HEK293 (cell line): ENCODE results near the gene TFAP2C.

Experiments used
- CTCF ChIA-PET: fragments of 350-600 bp; formaldehyde crosslinking; extraction: SDS; loops from one replicate; lab custom pipeline; 2021; ENCODE audit warnings: antibody characterized with exemption; lab: Yijun Ruan, JAX
- POLR2A ChIA-PET: fragments of 300-600 bp; formaldehyde crosslinking; extraction: SDS; loops from one replicate; lab custom pipeline; 2020; ENCODE audit warnings: antibody characterized with exemption, inconsistent platforms; lab: Yijun Ruan, JAX
- H3K27ac ChIP-seq: fragments of 200-500 bp; sonication (Bioruptor generic); 2 replicates; pipeline ENCODE4 v1.5.1; 2014; ENCODE audit warnings: low read depth, low read length, control low read depth, inconsistent platforms; ENCODE audit errors: extremely low read depth
- H3K36me3 ChIP-seq, 2 experiments: fragments of 200-500 bp in 1 of 2; sonication (Bioruptor generic) in 1 of 2; 1 replicate in 1 of 2; 2 replicates in 1 of 2; pipeline ENCODE4 v1.5.1; 2014 to 2017; ENCODE audit warnings: inconsistent platforms in 2 of 2, low read length in 2 of 2; ENCODE audit not compliant: control insufficient read depth in 2 of 2, insufficient read depth in 1 of 2
- H3K4me1 ChIP-seq: fragments of 200-500 bp; sonication (Bioruptor generic); 2 replicates; pipeline ENCODE4 v1.5.1; 2014; ENCODE audit warnings: mild to moderate bottlenecking, low read length, inconsistent platforms; ENCODE audit not compliant: control insufficient read depth, insufficient read depth
- H3K4me3 ChIP-seq: 2 replicates; pipeline ENCODE4 v1.5.1; 2011; ENCODE audit warnings: low read depth, mild to moderate bottlenecking, control low read depth, low read length, moderate library complexity
- H3K9me3 ChIP-seq: fragments of 200-500 bp; sonication (Bioruptor generic); 2 replicates; pipeline ENCODE4 v1.5.1; 2014; ENCODE audit warnings: low read depth, low read length, inconsistent platforms; ENCODE audit not compliant: control insufficient read depth, insufficient read depth
- IKZF3 ChIP-seq: fragments of 450-650 bp; IDR thresholded peaks from 2 replicates; pipeline ENCODE4 v1.5.0; 2018; ENCODE audit warnings: missing biosample characterization, mild to moderate bottlenecking, missing genetic modification characterization, moderate library complexity
- SALL2 ChIP-seq: fragments of 450-650 bp; formaldehyde crosslinking; IDR thresholded peaks from 2 replicates; pipeline ENCODE4 v1.5.0; 2017; ENCODE audit warnings: missing biosample characterization, mild to moderate bottlenecking, missing genetic modification characterization, borderline replicate concordance
- WT1 ChIP-seq: fragments of 450-650 bp; formaldehyde crosslinking; IDR thresholded peaks from 2 replicates; pipeline ENCODE4 v1.5.1; 2016; ENCODE audit warnings: missing biosample characterization, missing genetic modification characterization
- ZBTB17 ChIP-seq: fragments of 450-650 bp; formaldehyde crosslinking; IDR thresholded peaks from 2 replicates; pipeline ENCODE4 v1.5.1; 2016; ENCODE audit warnings: missing biosample characterization, missing genetic modification characterization
- ZBTB48 ChIP-seq: fragments of 450-650 bp; formaldehyde crosslinking; IDR thresholded peaks from 2 replicates; pipeline ENCODE4 v1.5.1; 2016; ENCODE audit warnings: missing biosample characterization, missing genetic modification characterization
- ZBTB7A ChIP-seq: fragments of 450-650 bp; formaldehyde crosslinking; IDR thresholded peaks from 2 replicates; pipeline ENCODE4 v1.5.1; 2016; ENCODE audit warnings: low read depth, missing biosample characterization, missing genetic modification characterization
- ZNF133 ChIP-seq: fragments of 450-650 bp; formaldehyde crosslinking; IDR thresholded peaks from 2 replicates; pipeline ENCODE4 v1.5.1; 2016; ENCODE audit warnings: missing biosample characterization, missing genetic modification characterization
- ZNF16 ChIP-seq: fragments of 450-650 bp; formaldehyde crosslinking; IDR thresholded peaks from 2 replicates; pipeline ENCODE4 v1.5.1; 2016; ENCODE audit warnings: low read depth, missing biosample characterization, missing genetic modification characterization
- ZNF302 ChIP-seq: fragments of 450-650 bp; formaldehyde crosslinking; IDR thresholded peaks from 2 replicates; pipeline ENCODE4 v1.5.1; 2016; ENCODE audit warnings: missing biosample characterization, missing genetic modification characterization, low read depth
- ZNF658 ChIP-seq: fragments of 450-650 bp; formaldehyde crosslinking; IDR thresholded peaks from 2 replicates; pipeline ENCODE4; 2016; ENCODE audit warnings: missing biosample characterization, missing genetic modification characterization
- ZNF664 ChIP-seq: fragments of 450-650 bp; formaldehyde crosslinking; IDR thresholded peaks from 2 replicates; pipeline ENCODE4 v1.5.1; 2016; ENCODE audit warnings: missing biosample characterization, missing genetic modification characterization
- ZNF670 ChIP-seq: fragments of 450-650 bp; formaldehyde crosslinking; IDR thresholded peaks from 2 replicates; pipeline ENCODE4 v1.5.1; 2016; ENCODE audit warnings: missing biosample characterization, missing genetic modification characterization, low read depth
- ZNF768 ChIP-seq: fragments of 450-650 bp; formaldehyde crosslinking; IDR thresholded peaks from 2 replicates; pipeline ENCODE4 v1.5.1; 2018; ENCODE audit warnings: missing biosample characterization, mild to moderate bottlenecking, missing genetic modification characterization
- ZNF785 ChIP-seq: fragments of 450-650 bp; formaldehyde crosslinking; IDR thresholded peaks from 2 replicates; pipeline ENCODE4 v1.5.1; 2016; ENCODE audit warnings: missing biosample characterization, missing genetic modification characterization
- TF ChIP-seq, protein P1 (sequence below): fragments of 450-650 bp; formaldehyde crosslinking; IDR thresholded peaks from 2 replicates; pipeline ENCODE4 v1.5.1; 2016; ENCODE audit warnings: missing biosample characterization, missing genetic modification characterization
- TF ChIP-seq, protein P2 (sequence below): fragments of 450-650 bp; formaldehyde crosslinking; IDR thresholded peaks from 2 replicates; pipeline ENCODE4 v1.5.1; 2017; ENCODE audit warnings: missing biosample characterization, mild to moderate bottlenecking, missing genetic modification characterization, moderate library complexity
- TF ChIP-seq, protein P3 (sequence below): fragments of 450-650 bp; formaldehyde crosslinking; IDR thresholded peaks from 2 replicates; pipeline ENCODE4 v1.5.1; 2016; ENCODE audit warnings: missing biosample characterization, missing genetic modification characterization
- TF ChIP-seq, protein P4 (sequence below): fragments of 450-650 bp; formaldehyde crosslinking; IDR thresholded peaks from 2 replicates; pipeline ENCODE4 v1.5.1; 2016; ENCODE audit warnings: missing biosample characterization, missing genetic modification characterization

Gene TFAP2C

DNA sequence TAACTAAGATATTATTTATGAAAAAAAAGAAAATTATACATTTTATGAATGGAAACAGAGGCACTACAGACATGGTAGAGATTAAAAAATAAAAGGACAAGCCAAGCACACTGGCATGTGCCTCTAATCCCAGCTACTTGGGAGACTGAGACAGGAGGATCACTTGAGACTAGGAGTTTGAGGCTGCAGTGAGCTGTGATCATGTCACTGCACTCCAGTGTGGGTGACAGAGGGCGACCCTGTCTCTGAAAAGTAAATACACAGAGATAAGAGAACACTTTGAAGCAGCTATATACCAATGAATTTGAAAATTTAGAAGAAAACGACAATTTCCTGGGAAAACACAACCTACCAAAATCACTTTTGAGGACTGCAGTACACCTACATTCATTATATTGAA is 47.4 kb upstream of the TFAP2C start:
- CTCF ChIA-PET = interaction anchor here (0.8 to 0.9 kb wide), 2 partner anchors 27 to 31 kb away, joined by 4 read pairs; no protein-coding TSS in a partner anchor
- POLR2A ChIA-PET = no interaction called here
- TF ChIP-seq ZNF785 (tag by site-specific recombination) (no peak), ZNF768 (tag by site-specific recombination) (no peak), ZNF658 (tag by site-specific recombination) (no peak), SALL2 (no peak)

DNA sequence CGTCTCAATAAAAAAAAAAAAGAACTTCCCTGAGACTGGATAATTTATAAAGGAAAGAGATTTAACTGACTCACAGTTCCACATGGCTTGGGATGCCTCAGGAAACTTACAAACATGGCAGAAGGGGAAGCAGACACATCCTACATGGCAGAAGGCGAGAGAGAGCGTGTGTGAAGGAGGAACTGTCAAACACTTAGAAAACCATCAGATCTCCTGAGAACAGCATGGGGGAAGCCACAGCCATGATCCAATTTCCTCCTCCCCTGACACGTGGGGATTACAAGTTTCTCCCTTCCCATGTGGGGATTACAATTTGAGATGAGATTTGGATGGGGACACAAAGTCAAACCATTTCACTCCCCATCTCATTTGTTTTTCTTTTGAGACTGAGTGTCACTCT is 46.6 kb upstream of the TFAP2C start:
- no peak overlapping the region for H3K27ac ChIP-seq
- ChIA-PET CTCF (no interaction called here), POLR2A (no interaction called here)
- TF ChIP-seq ZNF670 (no peak), ZNF133 (tag by site-specific recombination) (no peak), ZNF664 (tag by site-specific recombination) (no peak), WT1 (tag by site-specific recombination) (0 out of 2 replicates have a peak, but pooled peaks have one; percentile 30), ZNF16 (no peak), ZNF302 (tag by site-specific recombination) (no peak), ZBTB48 (tag by site-specific recombination) (no peak), ZBTB17 (tag by site-specific recombination) (no peak), ZBTB7A (tag by site-specific recombination) (no peak), IKZF3 (no peak)
- TF ChIP-seq, protein P1, sequence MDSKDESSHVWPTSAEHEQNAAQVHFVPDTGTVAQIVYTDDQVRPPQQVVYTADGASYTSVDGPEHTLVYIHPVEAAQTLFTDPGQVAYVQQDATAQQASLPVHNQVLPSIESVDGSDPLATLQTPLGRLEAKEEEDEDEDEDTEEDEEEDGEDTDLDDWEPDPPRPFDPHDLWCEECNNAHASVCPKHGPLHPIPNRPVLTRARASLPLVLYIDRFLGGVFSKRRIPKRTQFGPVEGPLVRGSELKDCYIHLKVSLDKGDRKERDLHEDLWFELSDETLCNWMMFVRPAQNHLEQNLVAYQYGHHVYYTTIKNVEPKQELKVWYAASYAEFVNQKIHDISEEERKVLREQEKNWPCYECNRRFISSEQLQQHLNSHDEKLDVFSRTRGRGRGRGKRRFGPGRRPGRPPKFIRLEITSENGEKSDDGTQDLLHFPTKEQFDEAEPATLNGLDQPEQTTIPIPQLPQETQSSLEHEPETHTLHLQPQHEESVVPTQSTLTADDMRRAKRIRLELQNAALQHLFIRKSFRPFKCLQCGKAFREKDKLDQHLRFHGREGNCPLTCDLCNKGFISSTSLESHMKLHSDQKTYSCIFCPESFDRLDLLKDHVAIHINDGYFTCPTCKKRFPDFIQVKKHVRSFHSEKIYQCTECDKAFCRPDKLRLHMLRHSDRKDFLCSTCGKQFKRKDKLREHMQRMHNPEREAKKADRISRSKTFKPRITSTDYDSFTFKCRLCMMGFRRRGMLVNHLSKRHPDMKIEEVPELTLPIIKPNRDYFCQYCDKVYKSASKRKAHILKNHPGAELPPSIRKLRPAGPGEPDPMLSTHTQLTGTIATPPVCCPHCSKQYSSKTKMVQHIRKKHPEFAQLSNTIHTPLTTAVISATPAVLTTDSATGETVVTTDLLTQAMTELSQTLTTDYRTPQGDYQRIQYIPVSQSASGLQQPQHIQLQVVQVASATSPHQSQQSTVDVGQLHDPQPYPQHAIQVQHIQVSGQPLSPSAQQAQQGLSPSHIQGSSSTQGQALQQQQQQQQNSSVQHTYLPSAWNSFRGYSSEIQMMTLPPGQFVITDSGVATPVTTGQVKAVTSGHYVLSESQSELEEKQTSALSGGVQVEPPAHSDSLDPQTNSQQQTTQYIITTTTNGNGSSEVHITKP (tag by site-specific recombination) = peak; percentile 89
- TF ChIP-seq, protein P2, sequence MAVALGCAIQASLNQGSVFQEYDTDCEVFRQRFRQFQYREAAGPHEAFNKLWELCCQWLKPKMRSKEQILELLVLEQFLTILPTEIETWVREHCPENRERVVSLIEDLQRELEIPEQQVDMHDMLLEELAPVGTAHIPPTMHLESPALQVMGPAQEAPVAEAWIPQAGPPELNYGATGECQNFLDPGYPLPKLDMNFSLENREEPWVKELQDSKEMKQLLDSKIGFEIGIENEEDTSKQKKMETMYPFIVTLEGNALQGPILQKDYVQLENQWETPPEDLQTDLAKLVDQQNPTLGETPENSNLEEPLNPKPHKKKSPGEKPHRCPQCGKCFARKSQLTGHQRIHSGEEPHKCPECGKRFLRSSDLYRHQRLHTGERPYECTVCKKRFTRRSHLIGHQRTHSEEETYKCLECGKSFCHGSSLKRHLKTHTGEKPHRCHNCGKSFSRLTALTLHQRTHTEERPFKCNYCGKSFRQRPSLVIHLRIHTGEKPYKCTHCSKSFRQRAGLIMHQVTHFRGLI (tag by site-specific recombination) = no peak
- TF ChIP-seq, protein P3, sequence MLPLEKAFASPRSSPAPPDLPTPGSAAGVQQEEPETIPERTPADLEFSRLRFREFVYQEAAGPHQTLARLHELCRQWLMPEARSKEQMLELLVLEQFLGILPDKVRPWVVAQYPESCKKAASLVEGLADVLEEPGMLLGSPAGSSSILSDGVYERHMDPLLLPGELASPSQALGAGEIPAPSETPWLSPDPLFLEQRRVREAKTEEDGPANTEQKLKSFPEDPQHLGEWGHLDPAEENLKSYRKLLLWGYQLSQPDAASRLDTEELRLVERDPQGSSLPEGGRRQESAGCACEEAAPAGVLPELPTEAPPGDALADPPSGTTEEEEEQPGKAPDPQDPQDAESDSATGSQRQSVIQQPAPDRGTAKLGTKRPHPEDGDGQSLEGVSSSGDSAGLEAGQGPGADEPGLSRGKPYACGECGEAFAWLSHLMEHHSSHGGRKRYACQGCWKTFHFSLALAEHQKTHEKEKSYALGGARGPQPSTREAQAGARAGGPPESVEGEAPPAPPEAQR (tag by site-specific recombination) = no peak
- TF ChIP-seq, protein P4, sequence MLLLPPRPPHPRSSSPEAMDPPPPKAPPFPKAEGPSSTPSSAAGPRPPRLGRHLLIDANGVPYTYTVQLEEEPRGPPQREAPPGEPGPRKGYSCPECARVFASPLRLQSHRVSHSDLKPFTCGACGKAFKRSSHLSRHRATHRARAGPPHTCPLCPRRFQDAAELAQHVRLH (tag by site-specific recombination) = no peak
- H3K4me3 ChIP-seq = no peak overlapping the region
- no peaks in the 10 kb centered on the region for H3K4me1 ChIP-seq
- no peaks in the 10 kb centered on the region for H3K36me3 ChIP-seq
- no peaks in the 10 kb centered on the region for H3K9me3 ChIP-seq

More for the DNA sequence above, 47.4 kb upstream of the TFAP2C start:
- Histone ChIP-seq H3K36me3 (no peaks in the 10 kb centered on the region), H3K27ac (no peak overlapping the region), H3K4me3 (no peak overlapping the region), H3K4me1 (no peaks in the 10 kb centered on the region), H3K9me3 (no peaks in the 10 kb centered on the region)
